Astrocyte of the spinal cord (primary cell): ENCODE data around the gene ATP2B2.

ENCODE experiments used
- DNase-seq: peaks from one replicate; pipeline ENCODE4 v3.0.0; 2011; ENCODE audit warnings: low read depth, low spot score
- H3K4me3 ChIP-seq: 2 replicates; pipeline ENCODE4 v1.5.1; 2011; ENCODE audit warnings: low read depth, mild to moderate bottlenecking, low read length, moderate library complexity
- in situ Hi-C: cut with HindIII; loops from 2 replicates; pipeline ENCODE4 v1.10.0; 2017; ENCODE audit warnings: low sequenced_read_pairs
- TF ChIP-seq, protein P1 (sequence below): IDR thresholded peaks from 2 replicates; pipeline ENCODE4 v1.5.1; 2012; ENCODE audit warnings: low read depth, mild to moderate bottlenecking, low read length, inconsistent platforms

The ATP2B2 gene

DNA sequence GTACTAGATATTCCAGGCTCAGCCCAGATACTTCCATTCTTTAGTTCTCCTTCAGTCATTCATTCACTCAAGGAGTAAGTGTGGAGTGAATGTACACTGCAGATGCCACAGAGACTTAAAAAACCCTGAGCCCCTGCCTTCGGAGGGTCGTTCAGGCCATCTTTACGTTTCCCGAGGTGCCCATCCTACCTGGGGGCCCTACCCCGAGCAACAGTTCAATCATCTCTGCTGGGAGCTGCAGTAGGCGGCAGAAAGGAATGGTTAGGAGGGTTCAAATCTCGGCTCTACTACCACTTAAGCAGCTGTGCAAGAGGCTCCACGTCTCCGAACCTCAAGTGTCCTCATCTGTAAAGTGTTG lies 185.1 kb downstream of the ATP2B2 start:
- DNase-seq, result no peak
- in situ Hi-C loops, result no loop called here
- TF ChIP-seq, protein P1, sequence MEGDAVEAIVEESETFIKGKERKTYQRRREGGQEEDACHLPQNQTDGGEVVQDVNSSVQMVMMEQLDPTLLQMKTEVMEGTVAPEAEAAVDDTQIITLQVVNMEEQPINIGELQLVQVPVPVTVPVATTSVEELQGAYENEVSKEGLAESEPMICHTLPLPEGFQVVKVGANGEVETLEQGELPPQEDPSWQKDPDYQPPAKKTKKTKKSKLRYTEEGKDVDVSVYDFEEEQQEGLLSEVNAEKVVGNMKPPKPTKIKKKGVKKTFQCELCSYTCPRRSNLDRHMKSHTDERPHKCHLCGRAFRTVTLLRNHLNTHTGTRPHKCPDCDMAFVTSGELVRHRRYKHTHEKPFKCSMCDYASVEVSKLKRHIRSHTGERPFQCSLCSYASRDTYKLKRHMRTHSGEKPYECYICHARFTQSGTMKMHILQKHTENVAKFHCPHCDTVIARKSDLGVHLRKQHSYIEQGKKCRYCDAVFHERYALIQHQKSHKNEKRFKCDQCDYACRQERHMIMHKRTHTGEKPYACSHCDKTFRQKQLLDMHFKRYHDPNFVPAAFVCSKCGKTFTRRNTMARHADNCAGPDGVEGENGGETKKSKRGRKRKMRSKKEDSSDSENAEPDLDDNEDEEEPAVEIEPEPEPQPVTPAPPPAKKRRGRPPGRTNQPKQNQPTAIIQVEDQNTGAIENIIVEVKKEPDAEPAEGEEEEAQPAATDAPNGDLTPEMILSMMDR, result no peak
- H3K4me3 ChIP-seq, result peak overlapping the region; percentile 100

DNA sequence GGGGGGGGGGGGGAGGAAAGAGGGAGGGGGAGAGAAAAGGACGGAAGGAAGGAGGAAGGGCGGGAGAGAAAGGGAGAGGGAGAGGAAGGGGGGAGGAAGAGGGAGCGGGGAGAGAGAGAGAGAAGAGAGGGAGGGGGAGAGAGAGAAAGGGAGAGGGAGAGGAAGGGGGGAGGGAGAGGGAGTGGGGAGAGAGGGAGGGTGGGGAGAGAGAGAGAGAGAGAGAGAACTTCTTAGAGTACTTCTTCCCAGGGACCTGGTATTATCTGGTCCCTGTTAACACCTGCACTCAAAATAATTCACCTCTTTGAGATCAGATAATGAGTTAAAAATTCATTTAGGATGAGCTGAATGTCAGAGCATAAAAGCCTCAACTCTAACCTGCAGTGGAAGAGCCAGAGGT lies 185.6 kb downstream of the ATP2B2 start:
- in situ Hi-C loops, result no loop called here
- peak overlapping the region; percentile 100 for H3K4me3 ChIP-seq
- no peak for DNase-seq
- TF ChIP-seq, protein P1, result no peak

DNA sequence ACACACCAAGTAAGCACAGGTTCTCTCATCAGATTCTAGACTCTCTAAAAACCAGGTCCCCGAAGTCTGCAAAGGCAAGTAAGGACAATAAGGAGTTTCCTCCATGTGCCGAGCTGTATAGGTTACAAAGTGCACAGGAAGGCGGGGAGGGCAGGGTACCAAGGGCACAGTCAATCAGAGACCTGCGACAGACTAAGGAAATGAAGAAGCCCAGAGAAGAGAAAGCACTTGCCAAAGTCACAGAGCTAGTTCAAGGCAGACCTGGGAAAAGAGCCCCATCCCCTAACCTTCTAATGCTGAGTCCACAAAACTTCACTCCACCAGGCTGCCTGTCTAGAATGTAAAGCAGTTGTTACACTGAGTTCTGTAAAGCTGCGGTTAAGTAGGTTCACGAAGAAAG lies 186.1 kb downstream of the ATP2B2 start:
- in situ Hi-C loops, result no loop called here
- no peak for DNase-seq
- peak overlapping the region; percentile 100 for H3K4me3 ChIP-seq
- TF ChIP-seq, protein P1, result no peak

DNA sequence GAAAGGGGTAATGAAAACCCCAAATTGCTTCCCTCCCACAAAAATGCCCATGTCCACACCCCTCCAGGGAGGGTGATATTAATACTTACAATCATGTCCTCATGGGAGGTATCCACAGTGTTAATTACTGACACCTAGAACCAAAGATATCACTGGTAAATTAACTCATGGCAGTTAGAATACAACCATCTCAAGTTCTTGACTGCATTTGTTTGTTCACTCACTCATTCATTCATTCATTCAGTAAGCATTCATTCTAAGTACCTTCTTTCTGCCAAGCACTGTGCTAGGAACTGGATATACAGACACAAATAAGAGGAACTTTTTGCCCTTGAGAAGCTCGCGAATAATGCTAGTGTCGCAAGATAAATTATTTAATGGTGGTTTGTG lies 187.4 kb downstream of the ATP2B2 start:
- TF ChIP-seq, protein P1, result no peak
- no peak for DNase-seq
- in situ Hi-C loops, result no loop called here
- no peak overlapping the region for H3K4me3 ChIP-seq

DNA sequence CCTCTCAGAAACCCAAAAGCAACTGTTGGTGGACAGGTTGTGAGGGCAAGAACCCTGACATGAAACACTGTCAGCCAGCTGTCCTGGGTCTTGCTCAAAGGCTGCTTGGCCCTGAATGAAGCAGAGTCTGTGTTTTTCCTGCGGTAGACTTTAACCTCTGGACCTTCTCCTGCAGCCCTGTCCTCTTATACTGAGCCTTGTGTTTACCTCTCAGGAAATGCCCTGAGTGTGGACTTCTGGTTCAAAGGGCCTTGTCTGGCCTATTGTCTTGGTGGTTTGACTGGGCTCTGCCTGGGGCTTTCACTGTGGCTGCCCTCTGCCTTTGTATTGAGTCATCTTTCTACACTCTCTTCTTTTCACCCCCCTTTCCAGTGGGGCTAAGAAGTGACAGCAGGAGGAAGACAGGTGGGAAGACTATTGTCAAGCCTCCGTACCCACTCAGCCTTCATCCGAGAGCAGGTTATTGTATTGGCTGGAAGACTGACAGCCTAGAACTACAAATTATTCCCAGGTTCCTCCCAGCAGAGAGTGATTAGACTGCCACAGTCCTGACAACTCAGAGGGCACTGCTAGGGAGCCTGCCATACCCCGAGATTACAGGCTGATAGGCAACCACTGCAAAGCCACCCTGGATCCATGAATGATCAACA lies 187.9 kb downstream of the ATP2B2 start:
- TF ChIP-seq, protein P1, result no peak
- in situ Hi-C loops, result no loop called here
- no peak for DNase-seq
- no peak overlapping the region for H3K4me3 ChIP-seq

DNA sequence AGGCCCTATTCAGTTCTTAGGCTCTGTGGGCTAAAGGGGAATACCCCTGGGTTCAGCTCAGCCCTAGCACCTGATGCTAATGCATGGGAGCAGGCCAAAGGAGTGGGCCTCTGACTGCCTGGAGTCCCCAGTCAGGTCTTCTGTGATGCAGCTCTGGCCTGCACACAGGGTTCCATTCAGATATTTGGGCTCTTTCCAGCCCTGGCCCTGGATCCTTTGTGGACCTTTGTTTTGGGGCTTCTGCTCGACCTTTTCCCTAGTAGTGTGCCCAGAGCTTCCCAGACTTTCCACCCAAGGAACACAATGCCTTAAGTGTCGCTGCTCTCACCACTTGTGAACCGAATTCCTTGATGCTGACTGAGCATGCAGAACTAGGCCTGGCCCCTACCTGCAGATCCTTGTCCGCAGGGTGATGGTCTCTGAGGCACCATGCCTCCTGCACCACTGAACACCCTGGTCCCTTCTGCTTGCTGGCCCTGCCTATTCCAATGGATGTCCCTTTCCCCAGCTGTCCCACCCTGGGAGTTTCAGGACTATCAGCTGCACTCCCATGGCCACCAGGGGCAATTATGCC lies 189.5 kb downstream of the ATP2B2 start:
- TF ChIP-seq, protein P1, result no peak
- no peak for DNase-seq
- in situ Hi-C loops, result no loop called here
- no peak overlapping the region for H3K4me3 ChIP-seq
